ENCODE measurements around the gene IGFBP6.

GRCh38 chr12:53118751-53119300 lies 21.4 kb downstream of the IGFBP6 start:
- TF ChIP-seq POLR2AphosphoS5 (IDR thresholded peaks at IDR 0.05; ENCODE audit: borderline replicate concordance, low read depth, low read length) (no peak), EZH2 (IDR thresholded peaks at IDR 0.05) (no peak), FOXP2 (optimal IDR thresholded peaks at IDR 0.05; ENCODE audit: control extremely low read depth, extremely low read length, insufficient read depth) (no peak)

Data from SK-N-MC (cell line).